WTC11 (cell line): ENCODE measurements around the gene KLHL29. TPM values are rescaled to one million over a fixed set of nuclear protein-coding genes. Genes with fewer than 3 reads are reported as not detected.

Experiments used
- ATAC-seq: fragments of 200-7000 bp; cut with Tn5 transposase; 2 replicates; pipeline ENCODE4 v1.10.0; 2021; ENCODE audit warnings: mild to moderate bottlenecking, moderate library complexity
- CTCF ChIA-PET: fragments of 300-600 bp; sonication (Branson Sonifier 250); formaldehyde crosslinking; loops from one replicate; lab custom pipeline; 2021; ENCODE audit warnings: antibody characterized with exemption; lab: Charles Lee
- POLR2A ChIA-PET: fragments of 350-600 bp; sonication (Branson Sonifier 250); formaldehyde crosslinking; loops from one replicate; lab custom pipeline; 2021; ENCODE audit warnings: antibody characterized with exemption; lab: Charles Lee
- DNase-seq: peaks from one replicate; pipeline ENCODE4 v3.0.0; 2021; ENCODE audit warnings: low spot score
- H3K27ac Mint-ChIP-seq: 2 replicates; pipeline ENCODE4 v1.8.0; 2021; ENCODE audit warnings: mixed read lengths
- H3K27me3 Mint-ChIP-seq: 2 replicates; pipeline ENCODE4 v1.8.0; 2021; ENCODE audit warnings: low read depth, mild to moderate bottlenecking, moderate library complexity, mixed read lengths
- H3K36me3 Mint-ChIP-seq: 2 replicates; pipeline ENCODE4 v1.8.0; 2021; ENCODE audit warnings: mixed read lengths
- H3K4me1 Mint-ChIP-seq: 2 replicates; pipeline ENCODE4 v1.8.0; 2022; ENCODE audit warnings: mixed read lengths
- H3K4me3 Mint-ChIP-seq: 2 replicates; pipeline ENCODE4 v1.8.0; 2021; ENCODE audit warnings: mild to moderate bottlenecking, moderate library complexity, mixed read lengths
- H3K9me3 Mint-ChIP-seq: 2 replicates; pipeline ENCODE4 v1.8.0; 2021; ENCODE audit warnings: mixed read lengths
- CBFB ChIP-seq: sonication (generic); formaldehyde crosslinking; IDR thresholded peaks from 2 replicates; pipeline ENCODE4 v1.8.1; 2022; ENCODE audit warnings: mild to moderate bottlenecking, low read depth, missing genetic modification reagents
- CREB1 ChIP-seq: sonication (generic); formaldehyde crosslinking; IDR thresholded peaks from 2 replicates; pipeline ENCODE4 v1.8.0; 2023; ENCODE audit warnings: mild to moderate bottlenecking, missing genetic modification reagents
- ELF4 ChIP-seq: sonication (generic); formaldehyde crosslinking; IDR thresholded peaks from 2 replicates; pipeline ENCODE4 v1.8.1; 2022; ENCODE audit warnings: low read depth, mild to moderate bottlenecking, moderate library complexity, missing genetic modification reagents
- ESRRA ChIP-seq: sonication (generic); formaldehyde crosslinking; IDR thresholded peaks from 2 replicates; pipeline ENCODE4 v1.8.1; 2022; ENCODE audit warnings: mild to moderate bottlenecking, missing genetic modification reagents, borderline replicate concordance
- GRHL2 ChIP-seq: fragments of 250-450 bp; sonication (Bioruptor Pico); IDR thresholded peaks from 2 replicates; pipeline ENCODE4 v1.8.0; 2022; ENCODE audit warnings: mild to moderate bottlenecking, moderate library complexity; ENCODE audit not compliant: insufficient replicate concordance, severe bottlenecking
- JUN ChIP-seq: sonication (generic); formaldehyde crosslinking; IDR thresholded peaks from 2 replicates; pipeline ENCODE4 v1.8.0; 2023; ENCODE audit warnings: mild to moderate bottlenecking, missing genetic modification reagents
- MYBL2 ChIP-seq: sonication (generic); formaldehyde crosslinking; IDR thresholded peaks from 2 replicates; pipeline ENCODE4 v1.8.1; 2023; ENCODE audit warnings: mild to moderate bottlenecking, moderate library complexity, missing genetic modification reagents
- RELA ChIP-seq: sonication (generic); formaldehyde crosslinking; IDR thresholded peaks from 2 replicates; pipeline ENCODE4 v1.8.1; 2022; ENCODE audit warnings: missing genetic modification reagents, mild to moderate bottlenecking, borderline replicate concordance
- TP53 ChIP-seq: sonication (generic); formaldehyde crosslinking; IDR thresholded peaks from 2 replicates; pipeline ENCODE4 v1.8.1; 2023; ENCODE audit warnings: mild to moderate bottlenecking, missing genetic modification reagents
- ZBTB21 ChIP-seq: sonication (generic); formaldehyde crosslinking; IDR thresholded peaks from 2 replicates; pipeline ENCODE4 v1.8.1; 2023; ENCODE audit warnings: mild to moderate bottlenecking, missing genetic modification reagents, borderline replicate concordance
- ZBTB43 ChIP-seq: sonication (generic); formaldehyde crosslinking; IDR thresholded peaks from 2 replicates; pipeline ENCODE4 v1.8.1; 2023; ENCODE audit warnings: mild to moderate bottlenecking, missing genetic modification reagents
- ZMAT4 ChIP-seq: fragments of 250-450 bp; sonication (Bioruptor Pico); IDR thresholded peaks from 2 replicates; pipeline ENCODE4 v1.9.0; 2021; ENCODE audit warnings: mild to moderate bottlenecking
- ZNF138 ChIP-seq: sonication (generic); formaldehyde crosslinking; conservative IDR thresholded peaks from 2 replicates; pipeline ENCODE4 v1.8.1; 2022; ENCODE audit warnings: mild to moderate bottlenecking, moderate library complexity, missing genetic modification reagents
- ZNF232 ChIP-seq: sonication (generic); formaldehyde crosslinking; IDR thresholded peaks from 2 replicates; pipeline ENCODE4 v1.8.0; 2022; ENCODE audit warnings: mild to moderate bottlenecking, missing genetic modification reagents
- total RNA-seq: library from RNA; stranded (reverse); gene quantifications from 3 replicates; pipeline ENCODE4 v1.2.3, GENCODE V29; 2021
- TF ChIP-seq, protein P1 (sequence below): sonication (generic); formaldehyde crosslinking; IDR thresholded peaks from 2 replicates; pipeline ENCODE4 v1.8.1; 2023; ENCODE audit warnings: mild to moderate bottlenecking, moderate library complexity, missing genetic modification reagents
- TF ChIP-seq, protein P2 (sequence below): sonication (generic); formaldehyde crosslinking; IDR thresholded peaks from 2 replicates; pipeline ENCODE4 v1.8.0; 2023; ENCODE audit warnings: missing genetic modification reagents, mild to moderate bottlenecking, borderline replicate concordance
- TF ChIP-seq, protein P3 (sequence below): fragments of 250-450 bp; sonication (Bioruptor Pico); IDR thresholded peaks from 2 replicates; pipeline ENCODE4 v2.1.2; 2022; ENCODE audit warnings: mild to moderate bottlenecking, moderate library complexity

The KLHL29 gene
- total RNA-seq, 1 experiment from 2014 or later = 7.1 TPM

DNA sequence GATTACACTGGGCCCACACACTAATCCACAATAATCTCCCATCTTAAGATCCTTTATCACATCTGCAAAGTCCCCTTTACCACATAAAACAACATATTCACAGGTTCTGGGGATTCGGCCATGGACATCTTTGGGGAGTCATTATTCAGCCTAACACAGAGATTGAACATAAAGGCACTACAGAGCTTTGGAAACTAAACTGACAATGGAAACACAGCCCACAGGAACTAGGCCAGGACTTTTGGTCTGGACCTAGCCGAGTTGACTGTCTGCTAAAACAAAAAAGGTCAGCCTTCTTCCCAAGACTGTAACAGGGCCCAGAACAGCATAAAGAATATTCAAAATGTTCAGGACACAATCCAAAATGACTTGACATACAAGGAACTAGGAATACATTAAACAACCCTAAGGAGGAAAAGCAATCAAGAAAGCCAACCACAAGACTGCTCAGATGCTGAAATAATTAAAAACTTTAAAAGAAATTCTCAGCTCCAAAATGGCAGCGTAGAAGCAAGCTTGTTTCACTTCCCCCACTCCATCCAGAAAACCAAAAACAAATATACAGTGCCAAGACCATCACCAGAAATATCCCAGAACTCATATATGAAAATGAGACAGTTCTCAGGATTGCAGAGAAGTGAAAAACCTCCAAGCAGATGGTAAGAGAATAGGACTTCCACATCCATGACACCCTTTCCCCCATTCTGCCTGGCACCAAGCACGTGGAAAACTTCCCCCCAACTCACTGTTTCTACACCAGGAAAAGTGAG is 334.1 kb downstream of the KLHL29 start (continued):
- TF ChIP-seq ZMAT4 (CRISPR knock-in tag) = no peak
- TF ChIP-seq ESRRA (CRISPR knock-in tag) = no peak
- TF ChIP-seq GRHL2 (CRISPR knock-in tag) = no peak
- TF ChIP-seq, protein P1, sequence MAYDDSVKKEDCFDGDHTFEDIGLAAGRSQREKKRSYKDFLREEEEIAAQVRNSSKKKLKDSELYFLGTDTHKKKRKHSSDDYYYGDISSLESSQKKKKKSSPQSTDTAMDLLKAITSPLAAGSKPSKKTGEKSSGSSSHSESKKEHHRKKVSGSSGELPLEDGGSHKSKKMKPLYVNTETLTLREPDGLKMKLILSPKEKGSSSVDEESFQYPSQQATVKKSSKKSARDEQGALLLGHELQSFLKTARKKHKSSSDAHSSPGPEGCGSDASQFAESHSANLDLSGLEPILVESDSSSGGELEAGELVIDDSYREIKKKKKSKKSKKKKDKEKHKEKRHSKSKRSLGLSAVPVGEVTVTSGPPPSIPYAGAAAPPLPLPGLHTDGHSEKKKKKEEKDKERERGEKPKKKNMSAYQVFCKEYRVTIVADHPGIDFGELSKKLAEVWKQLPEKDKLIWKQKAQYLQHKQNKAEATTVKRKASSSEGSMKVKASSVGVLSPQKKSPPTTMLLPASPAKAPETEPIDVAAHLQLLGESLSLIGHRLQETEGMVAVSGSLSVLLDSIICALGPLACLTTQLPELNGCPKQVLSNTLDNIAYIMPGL (CRISPR knock-in tag) = no peak
- TF ChIP-seq JUN (CRISPR knock-in tag) = no peak
- TF ChIP-seq, all 79 proteins: peak for 0

DNA sequence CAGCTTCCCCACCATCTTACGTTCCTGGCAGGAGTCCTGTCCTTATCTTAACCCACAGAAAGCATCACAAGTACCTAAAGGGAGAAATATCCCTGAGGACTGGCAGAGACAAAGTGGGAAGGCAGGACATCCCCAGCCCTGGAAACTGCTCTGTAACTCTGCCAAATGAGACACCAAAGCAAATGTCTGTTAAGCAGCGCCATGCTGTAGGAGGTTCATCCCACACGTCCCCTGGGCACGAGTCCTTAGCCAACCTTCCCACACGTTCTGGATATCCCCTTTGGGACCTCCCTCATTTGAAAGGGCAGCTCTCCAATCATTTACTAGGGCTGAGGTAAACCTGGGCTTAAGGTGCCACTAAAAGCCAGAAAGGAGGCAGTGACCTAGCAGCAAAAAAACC is 334.7 kb downstream of the KLHL29 start:
- CTCF ChIA-PET = no interaction called here
- no peak overlapping the region for H3K4me3 Mint-ChIP-seq

More for the DNA sequence above, 334.7 kb downstream of the KLHL29 start:
- Mint-ChIP-seq H3K27me3 (no peaks in the 10 kb centered on the region), H3K36me3 (peaks cover 21% of the 10 kb centered on the region), H3K4me1 (no peaks in the 10 kb centered on the region), H3K27ac (no peak overlapping the region), H3K9me3 (peaks cover 25% of the 10 kb centered on the region)
- ATAC-seq (no peak), DNase-seq (no peak)
- TF ChIP-seq ZMAT4 (CRISPR knock-in tag) (no peak), ELF4 (no peak), ZBTB43 (CRISPR knock-in tag) (no peak), CBFB (CRISPR knock-in tag) (no peak), GRHL2 (CRISPR knock-in tag) (no peak), CREB1 (no peak), ZNF232 (no peak), ZNF138 (CRISPR knock-in tag) (no peak), MYBL2 (no peak), TP53 (CRISPR knock-in tag) (no peak), RELA (CRISPR knock-in tag) (no peak), ZBTB21 (CRISPR knock-in tag) (no peak)
- TF ChIP-seq, protein P2, sequence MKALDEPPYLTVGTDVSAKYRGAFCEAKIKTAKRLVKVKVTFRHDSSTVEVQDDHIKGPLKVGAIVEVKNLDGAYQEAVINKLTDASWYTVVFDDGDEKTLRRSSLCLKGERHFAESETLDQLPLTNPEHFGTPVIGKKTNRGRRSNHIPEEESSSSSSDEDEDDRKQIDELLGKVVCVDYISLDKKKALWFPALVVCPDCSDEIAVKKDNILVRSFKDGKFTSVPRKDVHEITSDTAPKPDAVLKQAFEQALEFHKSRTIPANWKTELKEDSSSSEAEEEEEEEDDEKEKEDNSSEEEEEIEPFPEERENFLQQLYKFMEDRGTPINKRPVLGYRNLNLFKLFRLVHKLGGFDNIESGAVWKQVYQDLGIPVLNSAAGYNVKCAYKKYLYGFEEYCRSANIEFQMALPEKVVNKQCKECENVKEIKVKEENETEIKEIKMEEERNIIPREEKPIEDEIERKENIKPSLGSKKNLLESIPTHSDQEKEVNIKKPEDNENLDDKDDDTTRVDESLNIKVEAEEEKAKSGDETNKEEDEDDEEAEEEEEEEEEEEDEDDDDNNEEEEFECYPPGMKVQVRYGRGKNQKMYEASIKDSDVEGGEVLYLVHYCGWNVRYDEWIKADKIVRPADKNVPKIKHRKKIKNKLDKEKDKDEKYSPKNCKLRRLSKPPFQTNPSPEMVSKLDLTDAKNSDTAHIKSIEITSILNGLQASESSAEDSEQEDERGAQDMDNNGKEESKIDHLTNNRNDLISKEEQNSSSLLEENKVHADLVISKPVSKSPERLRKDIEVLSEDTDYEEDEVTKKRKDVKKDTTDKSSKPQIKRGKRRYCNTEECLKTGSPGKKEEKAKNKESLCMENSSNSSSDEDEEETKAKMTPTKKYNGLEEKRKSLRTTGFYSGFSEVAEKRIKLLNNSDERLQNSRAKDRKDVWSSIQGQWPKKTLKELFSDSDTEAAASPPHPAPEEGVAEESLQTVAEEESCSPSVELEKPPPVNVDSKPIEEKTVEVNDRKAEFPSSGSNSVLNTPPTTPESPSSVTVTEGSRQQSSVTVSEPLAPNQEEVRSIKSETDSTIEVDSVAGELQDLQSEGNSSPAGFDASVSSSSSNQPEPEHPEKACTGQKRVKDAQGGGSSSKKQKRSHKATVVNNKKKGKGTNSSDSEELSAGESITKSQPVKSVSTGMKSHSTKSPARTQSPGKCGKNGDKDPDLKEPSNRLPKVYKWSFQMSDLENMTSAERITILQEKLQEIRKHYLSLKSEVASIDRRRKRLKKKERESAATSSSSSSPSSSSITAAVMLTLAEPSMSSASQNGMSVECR = no peak
- TF ChIP-seq, protein P3, sequence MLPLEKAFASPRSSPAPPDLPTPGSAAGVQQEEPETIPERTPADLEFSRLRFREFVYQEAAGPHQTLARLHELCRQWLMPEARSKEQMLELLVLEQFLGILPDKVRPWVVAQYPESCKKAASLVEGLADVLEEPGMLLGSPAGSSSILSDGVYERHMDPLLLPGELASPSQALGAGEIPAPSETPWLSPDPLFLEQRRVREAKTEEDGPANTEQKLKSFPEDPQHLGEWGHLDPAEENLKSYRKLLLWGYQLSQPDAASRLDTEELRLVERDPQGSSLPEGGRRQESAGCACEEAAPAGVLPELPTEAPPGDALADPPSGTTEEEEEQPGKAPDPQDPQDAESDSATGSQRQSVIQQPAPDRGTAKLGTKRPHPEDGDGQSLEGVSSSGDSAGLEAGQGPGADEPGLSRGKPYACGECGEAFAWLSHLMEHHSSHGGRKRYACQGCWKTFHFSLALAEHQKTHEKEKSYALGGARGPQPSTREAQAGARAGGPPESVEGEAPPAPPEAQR (CRISPR knock-in tag) = no peak
- POLR2A ChIA-PET = no interaction called here
